ENCODE measurements around the gene CCDC107. TPM values are rescaled to one million over a fixed set of nuclear protein-coding genes. Genes with fewer than 3 reads are reported as not detected.

Gene CCDC107
- total RNA-seq, 2 experiments from 2014 or later: 11.4 to 20.3 TPM

DNA sequence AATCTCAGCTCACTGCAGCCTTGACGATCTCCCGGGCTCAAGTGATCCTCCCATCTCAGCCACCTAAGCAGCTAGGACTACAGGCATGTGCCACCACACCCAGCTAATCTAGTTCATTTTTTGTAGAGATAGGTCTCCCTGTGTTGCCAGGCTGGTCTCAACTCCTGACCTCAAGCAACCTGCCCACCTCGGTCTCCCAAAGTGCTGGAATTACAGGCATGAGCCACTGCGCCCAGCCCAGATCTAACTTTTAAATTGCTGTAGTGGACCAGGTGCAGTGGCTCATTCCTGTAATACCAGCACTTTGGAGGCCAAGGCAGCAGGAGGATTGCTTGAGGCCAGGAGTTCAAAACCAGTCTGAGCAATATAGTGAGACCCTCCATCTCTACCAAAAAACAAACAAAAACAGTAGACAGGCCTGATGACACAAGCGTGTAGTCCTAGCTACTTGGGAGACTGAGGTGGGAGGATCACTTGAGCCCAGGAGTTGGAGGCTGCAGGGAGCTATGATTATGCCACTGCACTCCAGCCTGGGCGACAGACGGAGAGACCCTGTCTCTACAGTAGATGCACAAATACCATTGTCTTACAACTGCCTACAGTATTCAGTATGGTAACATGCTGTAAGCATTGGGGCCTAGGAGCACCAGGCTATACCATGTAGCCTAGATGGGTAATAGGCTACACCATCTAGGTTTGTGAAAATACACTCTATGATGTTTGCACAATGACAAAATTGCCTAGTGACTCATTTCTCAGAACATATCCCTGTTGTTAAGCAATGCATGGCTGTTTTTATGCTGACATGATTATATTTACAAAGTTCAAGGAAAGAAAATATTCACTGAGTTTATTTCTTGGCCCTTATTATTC is 5.9 kb upstream of the CCDC107 start:
- TF ChIP-seq, protein P1, sequence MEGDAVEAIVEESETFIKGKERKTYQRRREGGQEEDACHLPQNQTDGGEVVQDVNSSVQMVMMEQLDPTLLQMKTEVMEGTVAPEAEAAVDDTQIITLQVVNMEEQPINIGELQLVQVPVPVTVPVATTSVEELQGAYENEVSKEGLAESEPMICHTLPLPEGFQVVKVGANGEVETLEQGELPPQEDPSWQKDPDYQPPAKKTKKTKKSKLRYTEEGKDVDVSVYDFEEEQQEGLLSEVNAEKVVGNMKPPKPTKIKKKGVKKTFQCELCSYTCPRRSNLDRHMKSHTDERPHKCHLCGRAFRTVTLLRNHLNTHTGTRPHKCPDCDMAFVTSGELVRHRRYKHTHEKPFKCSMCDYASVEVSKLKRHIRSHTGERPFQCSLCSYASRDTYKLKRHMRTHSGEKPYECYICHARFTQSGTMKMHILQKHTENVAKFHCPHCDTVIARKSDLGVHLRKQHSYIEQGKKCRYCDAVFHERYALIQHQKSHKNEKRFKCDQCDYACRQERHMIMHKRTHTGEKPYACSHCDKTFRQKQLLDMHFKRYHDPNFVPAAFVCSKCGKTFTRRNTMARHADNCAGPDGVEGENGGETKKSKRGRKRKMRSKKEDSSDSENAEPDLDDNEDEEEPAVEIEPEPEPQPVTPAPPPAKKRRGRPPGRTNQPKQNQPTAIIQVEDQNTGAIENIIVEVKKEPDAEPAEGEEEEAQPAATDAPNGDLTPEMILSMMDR (conservative IDR thresholded peaks at IDR 0.05; ENCODE audit: low read length): no peak
- TF ChIP-seq EZH2phosphoT487 (IDR thresholded peaks at IDR 0.05; ENCODE audit: borderline replicate concordance, low read depth, low read length): no peak
- CTCF ChIA-PET (ENCODE audit: unreplicated experiment): interaction anchor here (0.9 to 1.5 kb wide), 3 partner anchors 33 to 75 kb away, joined by 3 to 4 read pairs (median 4); no protein-coding TSS in a partner anchor
- no TSS peak for BruUV-seq (replicated peaks)

DNA sequence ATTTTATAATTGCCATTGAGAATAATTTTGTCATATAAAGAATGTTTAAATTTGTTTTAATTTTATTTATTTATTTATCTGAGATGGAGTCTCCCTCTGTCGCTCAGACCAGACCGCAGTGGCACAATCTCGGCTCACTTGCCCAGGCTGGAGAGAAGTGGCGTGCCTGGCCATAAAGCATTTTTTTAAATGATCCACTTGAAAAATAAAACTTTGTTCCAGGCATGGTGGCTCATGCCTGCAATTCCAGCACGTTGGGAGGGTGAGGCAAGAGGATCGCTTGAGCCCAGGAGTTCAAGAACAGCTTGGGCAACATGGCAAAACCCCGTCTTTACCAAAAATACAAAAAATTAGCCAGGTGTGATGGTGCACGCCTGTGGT is 5.3 kb upstream of the CCDC107 start:
- H3K9me2 ChIP-seq (ENCODE audit: insufficient read depth, low read length): no peaks in the 10 kb centered on the region
- no peaks in the 10 kb centered on the region for H3K9me3 ChIP-seq (ENCODE audit: low read length)
- ChIA-PET POLR2A (interaction anchor here (0.8 to 1.2 kb wide), 2 partner anchors 12 to 18 kb away, joined by 3 read pairs; partner anchors contain the start of gene ARHGEF39), CTCF (ENCODE audit: unreplicated experiment) (no interaction called here)
- H3K4me1 ChIP-seq (ENCODE audit: insufficient read depth, low read length, poor library complexity, severe bottlenecking): peaks cover 56% of the 10 kb centered on the region
- peaks cover 31% of the 10 kb centered on the region; the same call in 1 of the 2 replicates for H3K79me2 ChIP-seq (ENCODE audit: insufficient read depth, low read depth, low read length)
- no peaks in the 10 kb centered on the region for H4K20me1 ChIP-seq (ENCODE audit: insufficient read depth, low read length)
- no peak overlapping the region for H3K4me2 ChIP-seq (ENCODE audit: low read length)
- peaks cover 23% of the 10 kb centered on the region for H3K36me3 ChIP-seq (ENCODE audit: insufficient read depth, low read length)
- no peak overlapping the region for H3K4me3 ChIP-seq (ENCODE audit: low read depth, low read length, poor library complexity, severe bottlenecking)
- intact Hi-C loops (cut with micrococcal nuclease; ENCODE audit: unreplicated experiment): no loop called here
- no peak overlapping the region; the same call in 1 of the 2 replicates for H2AFZ ChIP-seq (ENCODE audit: low read length)
- DNase-seq (ENCODE audit: low spot score): no peak
- no peak overlapping the region for H3K27ac ChIP-seq (ENCODE audit: low read depth, low read length, poor library complexity, severe bottlenecking)
- TF ChIP-seq, protein P1 (conservative IDR thresholded peaks at IDR 0.05; ENCODE audit: low read length): no peak
- TF ChIP-seq EZH2phosphoT487 (IDR thresholded peaks at IDR 0.05; ENCODE audit: borderline replicate concordance, low read depth, low read length): no peak
- no TSS peak for BruUV-seq (replicated peaks)

More for the DNA sequence above, 5.9 kb upstream of the CCDC107 start:
- POLR2A ChIA-PET: interaction anchor here (0.6 to 7.6 kb wide), 6 partner anchors 13 to 32 kb away, joined by 3 to 110 read pairs (median 3); partner anchors contain the start of genes ARHGEF39 and CD72
- Histone ChIP-seq H4K20me1 (ENCODE audit: insufficient read depth, low read length) (no peaks in the 10 kb centered on the region), H3K4me2 (ENCODE audit: low read length) (peak overlapping the region; percentile 78), H3K27ac (ENCODE audit: low read depth, low read length, poor library complexity, severe bottlenecking) (peak overlapping the region; percentile 89), H2AFZ (ENCODE audit: low read length) (peak overlapping the region; percentile 33; the same call in 1 of the 2 replicates), H3K79me2 (ENCODE audit: insufficient read depth, low read depth, low read length) (peaks cover 31% of the 10 kb centered on the region; the same call in 1 of the 2 replicates), H3K9me2 (ENCODE audit: insufficient read depth, low read length) (no peaks in the 10 kb centered on the region), H3K4me1 (ENCODE audit: insufficient read depth, low read length, poor library complexity, severe bottlenecking) (peaks cover 56% of the 10 kb centered on the region), H3K36me3 (ENCODE audit: insufficient read depth, low read length) (peaks cover 23% of the 10 kb centered on the region), H3K4me3 (ENCODE audit: low read depth, low read length, poor library complexity, severe bottlenecking) (no peak overlapping the region), H3K9me3 (ENCODE audit: low read length) (no peaks in the 10 kb centered on the region)
- no peak for DNase-seq (ENCODE audit: low spot score)
- intact Hi-C loops (cut with micrococcal nuclease; ENCODE audit: unreplicated experiment): no loop called here

Data from OCI-LY7 (cell line).